Caco-2 (cell line): ENCODE results near the gene NRN1L. TPM values are rescaled to one million over a fixed set of nuclear protein-coding genes. Genes with fewer than 3 reads are reported as not detected.

Experiments used
- BruUV-seq: library from RNA; stranded (reverse); fragments of 400-500 nt; replicated peaks from 2 replicates; lab custom pipeline; 2021; lab: Mats Ljungman, UMichigan
- CTCF ChIA-PET: fragments of 300-600 bp; sonication (Branson Sonifier 250); formaldehyde crosslinking; loops from one replicate; lab custom pipeline; 2022; ENCODE audit warnings: antibody characterized with exemption; lab: Charles Lee
- POLR2A ChIA-PET: fragments of 300-600 bp; sonication (Branson Sonifier 250); formaldehyde crosslinking; loops from one replicate; lab custom pipeline; 2022; ENCODE audit warnings: antibody characterized with exemption; lab: Charles Lee
- DNase-seq, 2 experiments: peaks; one replicate each; pipeline versions ENCODE4 v3.0.0 to v3.0.0-alpha.2; 2020 to 2022
- H3K27me3 ChIP-seq: replicated peaks from 2 replicates; pipeline ENCODE4 v1.6.0; 2011; ENCODE audit warnings: low read length; ENCODE audit not compliant: control insufficient read depth, insufficient read depth
- H3K36me3 ChIP-seq: 2 replicates; pipeline ENCODE4 v1.5.1; 2011; ENCODE audit warnings: low read length; ENCODE audit not compliant: control insufficient read depth, insufficient read depth
- H3K4me1 ChIP-seq: fragments of 250-450 bp; sonication (Bioruptor Pico); 2 replicates; pipeline ENCODE4 v1.5.1; 2020; ENCODE audit warnings: mild to moderate bottlenecking
- H3K4me3 ChIP-seq: 2 replicates; pipeline ENCODE4 v1.5.1; 2011; ENCODE audit warnings: low read depth, mild to moderate bottlenecking, control low read depth, low read length
- H3K9me3 ChIP-seq: fragments of 250-450 bp; sonication (Bioruptor Pico); 2 replicates; pipeline ENCODE4 v1.5.1; 2020; ENCODE audit warnings: mild to moderate bottlenecking, moderate library complexity
- H3K27ac Mint-ChIP-seq: one replicate; pipeline ENCODE4 v1.8.0; 2022; ENCODE audit warnings: mixed read lengths; ENCODE audit not compliant: unreplicated experiment
- H3K27me3 Mint-ChIP-seq: one replicate; pipeline ENCODE4 v1.8.0; 2022; ENCODE audit warnings: mixed read lengths; ENCODE audit not compliant: insufficient read depth, unreplicated experiment
- H3K36me3 Mint-ChIP-seq: one replicate; pipeline ENCODE4 v1.8.0; 2022; ENCODE audit warnings: mild to moderate bottlenecking, mixed read lengths; ENCODE audit not compliant: insufficient read depth, unreplicated experiment
- H3K4me1 Mint-ChIP-seq: one replicate; pipeline ENCODE4 v1.8.0; 2022; ENCODE audit warnings: low read depth, mixed read lengths; ENCODE audit not compliant: unreplicated experiment
- H3K4me3 Mint-ChIP-seq: one replicate; pipeline ENCODE4 v1.8.0; 2022; ENCODE audit warnings: mild to moderate bottlenecking, moderate library complexity, mixed read lengths; ENCODE audit not compliant: unreplicated experiment
- H3K9me3 Mint-ChIP-seq: one replicate; pipeline ENCODE4 v1.8.0; 2022; ENCODE audit warnings: mixed read lengths; ENCODE audit not compliant: unreplicated experiment
- CTCF ChIP-seq, 2 experiments: fragments of 200-600 bp in 1 of 2; IDR thresholded peaks; 1 replicate in 1 of 2; 2 replicates in 1 of 2; pipeline versions ENCODE4 v1.5.1 to v1.8.0; 2011 to 2022; ENCODE audit warnings: antibody characterized with exemption in 1 of 2, control low read depth in 1 of 2, inconsistent platforms in 1 of 2, low read depth in 1 of 2, low read length in 1 of 2, mild to moderate bottlenecking in 1 of 2, moderate library complexity in 1 of 2; ENCODE audit not compliant: insufficient read depth in 1 of 2, severe bottlenecking in 1 of 2, unreplicated experiment in 1 of 2
- intact Hi-C: fragments of 100-400 bp; cut with micrococcal nuclease; formaldehyde crosslinking; loops from one replicate; pipeline ENCODE4 v1.10.0; 2022; ENCODE audit not compliant: unreplicated experiment
- total RNA-seq: library from RNA; stranded (reverse); gene quantifications from 2 replicates; pipeline ENCODE4 v1.2.3, GENCODE V29; 2022

Gene NRN1L
- total RNA-seq, 1 experiment from 2014 or later = 0.93 TPM

- Mint-ChIP-seq H3K36me3 (peaks cover 17% of the 10 kb centered on the region), H3K9me3 (no peaks in the 10 kb centered on the region), H3K4me3 (peak overlapping the region; percentile 89), H3K27me3 (no peaks in the 10 kb centered on the region), H3K27ac (peak overlapping the region; percentile 97), H3K4me1 (peaks cover 14% of the 10 kb centered on the region)
- ChIA-PET POLR2A (interaction anchor here (1.4 kb wide), 1 partner anchor 42 kb away, joined by 4 read pairs; no protein-coding TSS in a partner anchor), CTCF (interaction anchor here (0.8 to 1.3 kb wide), 3 partner anchors 10 to 147 kb away, joined by 3 to 4 read pairs (median 3); no protein-coding TSS in a partner anchor)
- H3K27me3 ChIP-seq = no peaks in the 10 kb centered on the region
- no peaks in the 10 kb centered on the region for H3K9me3 ChIP-seq
- no peak for TF ChIP-seq CTCF (IDR thresholded peaks at IDR 0.05; ENCODE audit: insufficient read depth in 1 of 2, low read depth in 1 of 2, low read length in 1 of 2, severe bottlenecking in 1 of 2, unreplicated experiment in 1 of 2)
- DNase-seq = no peak
- intact Hi-C loops = loop anchor here (1.0 to 2.0 kb wide), 2 partner anchors 41 to 48 kb away; partner anchors contain the start of gene NUTF2
- peaks cover 17% of the 10 kb centered on the region; the same call in 1 of the 2 replicates for H3K4me1 ChIP-seq
- BruUV-seq = TSS peak; percentile 37
- no peaks in the 10 kb centered on the region for H3K36me3 ChIP-seq
- H3K4me3 ChIP-seq = peak overlapping the region; percentile 99
Measured at GRCh38 chr16:67893743-67894399, 9.2 kb downstream of the NRN1L start.

GRCh38 chr16:67897231-67897630, 12.5 kb downstream of the NRN1L start:
- intact Hi-C loops = no loop called here
- H3K4me3 ChIP-seq = no peak overlapping the region
- H3K36me3 ChIP-seq = no peaks in the 10 kb centered on the region
- Mint-ChIP-seq H3K27me3 (no peaks in the 10 kb centered on the region), H3K36me3 (peaks cover 13% of the 10 kb centered on the region), H3K4me1 (peaks cover 14% of the 10 kb centered on the region), H3K4me3 (no peak overlapping the region), H3K9me3 (no peaks in the 10 kb centered on the region), H3K27ac (no peak overlapping the region)
- no peaks in the 10 kb centered on the region for H3K9me3 ChIP-seq
- BruUV-seq = no TSS peak
- no peak for TF ChIP-seq CTCF (IDR thresholded peaks at IDR 0.05; ENCODE audit: insufficient read depth in 1 of 2, low read depth in 1 of 2, low read length in 1 of 2, severe bottlenecking in 1 of 2, unreplicated experiment in 1 of 2)
- H3K4me1 ChIP-seq = peaks cover 22% of the 10 kb centered on the region
- H3K27me3 ChIP-seq = no peaks in the 10 kb centered on the region
- POLR2A ChIA-PET = interaction anchor here (0.6 to 1.0 kb wide), 2 partner anchors 38 to 480 kb away, joined by 3 to 4 read pairs; no protein-coding TSS in a partner anchor
- DNase-seq = no peak
- CTCF ChIA-PET = interaction anchor here (0.9 kb wide), 1 partner anchor 14 kb away, joined by 3 read pairs; no protein-coding TSS in a partner anchor

- peaks cover 16% of the 10 kb centered on the region for H3K36me3 Mint-ChIP-seq
Measured at GRCh38 chr16:67901734-67902133, 17.0 kb downstream of the NRN1L start.

More at GRCh38 chr16:67901734-67902133, 17.0 kb downstream of the NRN1L start:
- CTCF ChIA-PET = no interaction called here
- BruUV-seq = no TSS peak
- H3K9me3 Mint-ChIP-seq = no peaks in the 10 kb centered on the region
- Histone ChIP-seq H3K27me3 (no peaks in the 10 kb centered on the region), H3K9me3 (no peaks in the 10 kb centered on the region), H3K4me1 (peaks cover 13% of the 10 kb centered on the region; the same call in 1 of the 2 replicates), H3K36me3 (no peaks in the 10 kb centered on the region), H3K4me3 (no peak overlapping the region)
- no peaks in the 10 kb centered on the region for H3K4me1 Mint-ChIP-seq
- peak; percentile 48 to 63 for DNase-seq
- H3K4me3 Mint-ChIP-seq = no peak overlapping the region
- intact Hi-C loops = no loop called here
- POLR2A ChIA-PET = no interaction called here
- no peaks in the 10 kb centered on the region for H3K27me3 Mint-ChIP-seq
- TF ChIP-seq CTCF (IDR thresholded peaks at IDR 0.05; ENCODE audit: insufficient read depth in 1 of 2, low read depth in 1 of 2, low read length in 1 of 2, severe bottlenecking in 1 of 2, unreplicated experiment in 1 of 2) = no peak
- H3K27ac Mint-ChIP-seq = peak overlapping the region; percentile 55
